Liver (tissue), 3 donors: ENCODE data around the gene GAS2.

Experiments
- EGR1 ChIP-seq, 2 donors: IDR thresholded peaks; 2 replicates each; pipeline ENCODE4 v1.6.1; 2016 to 2018; ENCODE audit warnings: antibody characterized with exemption in 2 of 2, low read depth in 2 of 2
- FOXA1 ChIP-seq: IDR thresholded peaks from 2 replicates; pipeline ENCODE4 v1.6.1; 2016; ENCODE audit warnings: antibody characterized with exemption
- GABPA ChIP-seq, 2 donors: IDR thresholded peaks in 1 of 2; conservative IDR thresholded peaks in 1 of 2; 2 replicates each; pipeline ENCODE4 v1.6.1; 2016; ENCODE audit warnings: antibody characterized with exemption in 2 of 2, mild to moderate bottlenecking in 1 of 2, moderate library complexity in 1 of 2
- HNF4A ChIP-seq, 2 donors: conservative IDR thresholded peaks; 2 replicates each; pipeline ENCODE4 v1.6.1; 2016; ENCODE audit warnings: antibody characterized with exemption in 2 of 2, mild to moderate bottlenecking in 2 of 2
- RAD21 ChIP-seq, 2 donors: IDR thresholded peaks; 2 replicates each; pipeline ENCODE4 v1.6.1; 2016; ENCODE audit warnings: antibody characterized with exemption in 2 of 2, mild to moderate bottlenecking in 2 of 2
- RXRA ChIP-seq, 2 donors: IDR thresholded peaks; 2 replicates each; pipeline ENCODE4 v1.6.1; 2017 to 2018; ENCODE audit warnings: antibody characterized with exemption in 2 of 2, mild to moderate bottlenecking in 1 of 2
- SP1 ChIP-seq: IDR thresholded peaks from 2 replicates; pipeline ENCODE4 v1.6.1; 2018; ENCODE audit warnings: antibody characterized with exemption, mild to moderate bottlenecking
- TAF1 ChIP-seq: conservative IDR thresholded peaks from 2 replicates; pipeline ENCODE4 v1.6.1; 2016; ENCODE audit warnings: antibody characterized with exemption, mild to moderate bottlenecking
- YY1 ChIP-seq: IDR thresholded peaks from 2 replicates; pipeline ENCODE4 v1.6.1; 2016; ENCODE audit warnings: antibody characterized with exemption, mild to moderate bottlenecking
- TF ChIP-seq, protein P1 (sequence below): fragments of 150-350 bp; IDR thresholded peaks from 2 replicates; pipeline ENCODE4 v1.5.1; 2017; ENCODE audit warnings: improper control_type of control experiment, low read depth, low read length; ENCODE audit not compliant: missing input control
- TF ChIP-seq, protein P2 (sequence below): IDR thresholded peaks from 2 replicates; pipeline ENCODE4 v1.6.1; 2016; ENCODE audit warnings: antibody characterized with exemption
- TF ChIP-seq, protein P3 (sequence below): IDR thresholded peaks from 2 replicates; pipeline ENCODE4 v1.6.1; 2016; ENCODE audit warnings: antibody characterized with exemption
- TF ChIP-seq, protein P4 (sequence below): IDR thresholded peaks from 2 replicates; pipeline ENCODE4 v1.6.1; 2016; ENCODE audit warnings: antibody characterized with exemption
- donor health status: healthy.
- donor health status: healthy.

DNA sequence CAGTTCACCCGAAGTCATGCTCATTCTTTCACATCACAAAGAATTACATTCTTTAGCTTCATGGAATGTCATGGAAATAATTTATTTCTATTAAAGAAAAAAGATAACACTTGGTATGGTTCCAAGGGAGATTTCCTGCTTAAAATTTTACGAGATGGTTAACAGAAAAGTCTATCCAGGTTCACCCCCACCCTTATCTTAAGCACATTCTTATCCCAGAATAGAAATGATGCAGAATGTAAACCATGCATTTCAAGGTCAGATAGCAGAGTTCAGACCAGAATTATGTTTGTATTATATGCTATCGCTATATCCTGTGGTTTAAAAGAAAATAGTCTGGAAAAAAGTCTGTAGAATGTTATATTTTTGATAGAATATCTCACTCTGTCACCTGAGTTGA lies 58.7 kb downstream of the GAS2 start:
- TF ChIP-seq SP1 (no peak), FOXA1 (no peak), RXRA (IDR thresholded peaks at IDR 0.05) (no peak), RAD21 (IDR thresholded peaks at IDR 0.05) (no peak), GABPA (IDR thresholded peaks at IDR 0.05 in 1 of 2, conservative IDR thresholded peaks at IDR 0.05 in 1 of 2) (no peak), TAF1 (no peak), EGR1 (IDR thresholded peaks at IDR 0.05; ENCODE audit: low read depth in 2 of 2) (no peak), HNF4A (conservative IDR thresholded peaks at IDR 0.05) (no peak), YY1 (no peak)
- TF ChIP-seq, protein P1, sequence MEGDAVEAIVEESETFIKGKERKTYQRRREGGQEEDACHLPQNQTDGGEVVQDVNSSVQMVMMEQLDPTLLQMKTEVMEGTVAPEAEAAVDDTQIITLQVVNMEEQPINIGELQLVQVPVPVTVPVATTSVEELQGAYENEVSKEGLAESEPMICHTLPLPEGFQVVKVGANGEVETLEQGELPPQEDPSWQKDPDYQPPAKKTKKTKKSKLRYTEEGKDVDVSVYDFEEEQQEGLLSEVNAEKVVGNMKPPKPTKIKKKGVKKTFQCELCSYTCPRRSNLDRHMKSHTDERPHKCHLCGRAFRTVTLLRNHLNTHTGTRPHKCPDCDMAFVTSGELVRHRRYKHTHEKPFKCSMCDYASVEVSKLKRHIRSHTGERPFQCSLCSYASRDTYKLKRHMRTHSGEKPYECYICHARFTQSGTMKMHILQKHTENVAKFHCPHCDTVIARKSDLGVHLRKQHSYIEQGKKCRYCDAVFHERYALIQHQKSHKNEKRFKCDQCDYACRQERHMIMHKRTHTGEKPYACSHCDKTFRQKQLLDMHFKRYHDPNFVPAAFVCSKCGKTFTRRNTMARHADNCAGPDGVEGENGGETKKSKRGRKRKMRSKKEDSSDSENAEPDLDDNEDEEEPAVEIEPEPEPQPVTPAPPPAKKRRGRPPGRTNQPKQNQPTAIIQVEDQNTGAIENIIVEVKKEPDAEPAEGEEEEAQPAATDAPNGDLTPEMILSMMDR: no peak
- TF ChIP-seq, protein P2, sequence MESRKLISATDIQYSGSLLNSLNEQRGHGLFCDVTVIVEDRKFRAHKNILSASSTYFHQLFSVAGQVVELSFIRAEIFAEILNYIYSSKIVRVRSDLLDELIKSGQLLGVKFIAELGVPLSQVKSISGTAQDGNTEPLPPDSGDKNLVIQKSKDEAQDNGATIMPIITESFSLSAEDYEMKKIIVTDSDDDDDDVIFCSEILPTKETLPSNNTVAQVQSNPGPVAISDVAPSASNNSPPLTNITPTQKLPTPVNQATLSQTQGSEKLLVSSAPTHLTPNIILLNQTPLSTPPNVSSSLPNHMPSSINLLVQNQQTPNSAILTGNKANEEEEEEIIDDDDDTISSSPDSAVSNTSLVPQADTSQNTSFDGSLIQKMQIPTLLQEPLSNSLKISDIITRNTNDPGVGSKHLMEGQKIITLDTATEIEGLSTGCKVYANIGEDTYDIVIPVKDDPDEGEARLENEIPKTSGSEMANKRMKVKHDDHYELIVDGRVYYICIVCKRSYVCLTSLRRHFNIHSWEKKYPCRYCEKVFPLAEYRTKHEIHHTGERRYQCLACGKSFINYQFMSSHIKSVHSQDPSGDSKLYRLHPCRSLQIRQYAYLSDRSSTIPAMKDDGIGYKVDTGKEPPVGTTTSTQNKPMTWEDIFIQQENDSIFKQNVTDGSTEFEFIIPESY: no peak
- TF ChIP-seq, protein P3, sequence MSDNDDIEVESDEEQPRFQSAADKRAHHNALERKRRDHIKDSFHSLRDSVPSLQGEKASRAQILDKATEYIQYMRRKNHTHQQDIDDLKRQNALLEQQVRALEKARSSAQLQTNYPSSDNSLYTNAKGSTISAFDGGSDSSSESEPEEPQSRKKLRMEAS: no peak
- TF ChIP-seq, protein P4, sequence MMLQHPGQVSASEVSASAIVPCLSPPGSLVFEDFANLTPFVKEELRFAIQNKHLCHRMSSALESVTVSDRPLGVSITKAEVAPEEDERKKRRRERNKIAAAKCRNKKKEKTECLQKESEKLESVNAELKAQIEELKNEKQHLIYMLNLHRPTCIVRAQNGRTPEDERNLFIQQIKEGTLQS: no peak
